ENCODE results near the gene PSTPIP1. TPM values are rescaled to one million over a fixed set of nuclear protein-coding genes. Genes with fewer than 3 reads are reported as not detected.

PSTPIP1 gene
- total and polyA plus RNA-seq, 10 donors, result 31.1 to 150 (median 84.0) TPM

DNA sequence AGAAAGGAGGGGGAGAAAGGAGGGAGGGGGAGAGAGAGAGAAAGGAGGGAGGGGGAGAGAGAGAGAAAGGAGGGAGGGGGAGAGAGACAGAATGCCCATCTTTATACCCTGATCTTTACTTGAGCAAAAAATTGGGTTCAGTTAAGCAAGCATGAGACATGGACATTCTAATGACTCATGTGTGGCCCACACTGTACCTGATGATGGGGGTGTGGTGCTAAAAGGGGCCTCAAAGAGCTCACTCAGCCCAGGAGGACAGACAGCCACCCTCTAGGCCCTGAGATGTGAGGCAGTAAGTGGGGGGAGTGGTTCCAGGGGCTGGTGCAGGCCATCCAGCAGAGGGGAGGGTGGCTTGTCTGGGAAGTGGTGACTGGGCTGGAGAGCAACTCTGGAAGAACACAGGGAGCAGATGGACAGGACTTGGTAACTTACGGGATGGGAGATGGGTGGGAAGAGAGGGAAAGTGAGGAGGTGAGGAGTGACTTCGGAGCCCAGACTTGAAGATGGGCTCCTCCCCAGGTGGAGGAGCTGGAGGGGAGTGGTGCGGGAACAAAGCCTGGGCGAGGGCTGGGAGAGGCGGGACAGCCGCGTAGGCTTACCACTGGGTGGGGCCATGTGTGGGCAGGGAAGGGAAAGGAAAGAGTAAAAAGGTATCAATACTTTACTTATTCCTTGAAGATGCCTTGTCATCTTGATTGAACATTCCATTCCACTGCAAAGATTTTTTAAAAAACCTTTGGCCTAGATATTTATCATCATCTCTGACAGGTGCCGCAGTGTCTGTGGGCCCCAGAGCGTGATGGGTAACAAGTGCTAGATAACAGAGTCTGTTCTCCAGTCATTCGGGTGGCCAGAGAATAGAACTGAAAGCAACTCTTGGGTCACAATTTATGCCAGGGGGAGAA lies 43.6 kb downstream of the PSTPIP1 start:
- Histone ChIP-seq H3K9me3 (no peaks in the 10 kb centered on the region), H3K27ac (no peak overlapping the region), H3K27me3 (replicated peaks in 1 of 7) (no peaks in the 10 kb centered on the region), H3K4me1 (peaks cover 0 to 18% (median 6%) of the 10 kb centered on the region in 6 donors), H3K4me3 (no peak overlapping the region), H3K36me3 (peaks cover 3 to 67% (median 36%) of the 10 kb centered on the region in 6 donors)
- intact Hi-C loops (cut with DNase I; ENCODE audit: low total_unique reads), result no loop called here
- TF ChIP-seq POLR2A (IDR thresholded peaks at IDR 0.05) (no peak), POLR2AphosphoS5 (IDR thresholded peaks at IDR 0.05) (peak in 2 of 3 donors; percentile 27 to 35)
- 87 to 95% (median 93%) methylated on average over 8 to 10 of the region's 10 CpGs; no CpG with 5 or more reads in 2 of the 5 donors for WGBS, 5 donors
- DNase-seq, result no peak

- 68 to 80% (median 79%) methylated on average over 4 to 5 of the region's 5 CpGs; no CpG with 5 or more reads in 2 of the 5 donors for whole genome bisulfite sequencing, 5 donors
- no peak for DNase-seq
- peaks cover 3 to 67% (median 34%) of the 10 kb centered on the region in 6 donors for H3K36me3 ChIP-seq
- no peak overlapping the region for H3K4me3 ChIP-seq
- no peaks in the 10 kb centered on the region for H3K27me3 ChIP-seq (replicated peaks in 1 of 7)
- no peak overlapping the region for H3K27ac ChIP-seq
- H3K9me3 ChIP-seq, result no peaks in the 10 kb centered on the region
- H3K4me1 ChIP-seq, result peaks cover 0 to 23% (median 8%) of the 10 kb centered on the region in 6 donors
- intact Hi-C loops (cut with DNase I; ENCODE audit: low total_unique reads), result no loop called here
- TF ChIP-seq POLR2AphosphoS5 (IDR thresholded peaks at IDR 0.05), result no peak
- TF ChIP-seq, protein P1, sequence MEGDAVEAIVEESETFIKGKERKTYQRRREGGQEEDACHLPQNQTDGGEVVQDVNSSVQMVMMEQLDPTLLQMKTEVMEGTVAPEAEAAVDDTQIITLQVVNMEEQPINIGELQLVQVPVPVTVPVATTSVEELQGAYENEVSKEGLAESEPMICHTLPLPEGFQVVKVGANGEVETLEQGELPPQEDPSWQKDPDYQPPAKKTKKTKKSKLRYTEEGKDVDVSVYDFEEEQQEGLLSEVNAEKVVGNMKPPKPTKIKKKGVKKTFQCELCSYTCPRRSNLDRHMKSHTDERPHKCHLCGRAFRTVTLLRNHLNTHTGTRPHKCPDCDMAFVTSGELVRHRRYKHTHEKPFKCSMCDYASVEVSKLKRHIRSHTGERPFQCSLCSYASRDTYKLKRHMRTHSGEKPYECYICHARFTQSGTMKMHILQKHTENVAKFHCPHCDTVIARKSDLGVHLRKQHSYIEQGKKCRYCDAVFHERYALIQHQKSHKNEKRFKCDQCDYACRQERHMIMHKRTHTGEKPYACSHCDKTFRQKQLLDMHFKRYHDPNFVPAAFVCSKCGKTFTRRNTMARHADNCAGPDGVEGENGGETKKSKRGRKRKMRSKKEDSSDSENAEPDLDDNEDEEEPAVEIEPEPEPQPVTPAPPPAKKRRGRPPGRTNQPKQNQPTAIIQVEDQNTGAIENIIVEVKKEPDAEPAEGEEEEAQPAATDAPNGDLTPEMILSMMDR (IDR thresholded peaks at IDR 0.05 in 8 of 11, conservative IDR thresholded peaks at IDR 0.05 in 3 of 11), result no peak
- no peak for TF ChIP-seq POLR2A (IDR thresholded peaks at IDR 0.05)
Measured at GRCh38 chr15:77039217-77039533, 44.2 kb downstream of the PSTPIP1 start.

GRCh38 chr15:77039848-77040247 lies 44.9 kb downstream of the PSTPIP1 start:
- H3K9me3 ChIP-seq, result no peaks in the 10 kb centered on the region
- no peak overlapping the region for H3K27ac ChIP-seq
- TF ChIP-seq POLR2A (IDR thresholded peaks at IDR 0.05), result no peak
- no peak for TF ChIP-seq POLR2AphosphoS5 (IDR thresholded peaks at IDR 0.05)
- H3K4me3 ChIP-seq, result no peak overlapping the region
- H3K4me1 ChIP-seq, result peaks cover 0 to 27% (median 8%) of the 10 kb centered on the region in 6 donors
- 95 to 96% (median 96%) methylated on average over 5 to 8 of the region's 8 CpGs; no CpG with 5 or more reads in 2 of the 5 donors for WGBS, 5 donors
- intact Hi-C loops (cut with DNase I; ENCODE audit: low total_unique reads), result no loop called here
- no peak for DNase-seq
- peaks cover 3 to 67% (median 37%) of the 10 kb centered on the region in 6 donors for H3K36me3 ChIP-seq
- H3K27me3 ChIP-seq (replicated peaks in 1 of 7), result no peaks in the 10 kb centered on the region

DNA sequence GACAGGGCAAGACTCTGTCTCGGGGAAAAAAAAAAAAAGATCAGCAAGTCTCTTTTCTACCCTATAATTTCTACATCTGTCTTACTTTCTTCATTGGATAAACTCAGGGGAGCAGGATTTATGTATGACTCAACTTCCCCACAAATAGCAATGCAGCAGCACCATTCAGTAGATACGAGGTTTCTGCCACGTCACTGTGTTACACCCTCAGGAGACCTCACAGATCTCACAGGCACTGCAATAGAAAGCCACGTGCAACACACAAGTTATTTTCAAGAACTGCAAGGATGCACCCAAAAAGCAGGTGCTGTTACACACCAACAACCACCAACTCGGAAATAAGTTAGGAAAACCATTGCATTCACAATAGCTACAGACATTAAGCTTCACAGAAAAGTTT lies 45.7 kb downstream of the PSTPIP1 start:
- Histone ChIP-seq H3K36me3 (peaks cover 3 to 67% (median 37%) of the 10 kb centered on the region in 6 donors), H3K4me1 (peaks cover 0 to 30% (median 6%) of the 10 kb centered on the region in 6 donors), H3K9me3 (no peaks in the 10 kb centered on the region), H3K4me3 (no peak overlapping the region), H3K27ac (peak overlapping the region in 1 of 8 donors; percentile 1), H3K27me3 (replicated peaks in 1 of 7) (no peaks in the 10 kb centered on the region)
- 67 to 83% (median 75%) methylated on average over 5 of the region's 5 CpGs for WGBS, 5 donors
- intact Hi-C loops (cut with DNase I; ENCODE audit: low total_unique reads), result no loop called here
- no peak for DNase-seq
- peak in 1 of 3 donors; percentile 11 for TF ChIP-seq POLR2AphosphoS5 (IDR thresholded peaks at IDR 0.05)
- TF ChIP-seq, protein P1 (IDR thresholded peaks at IDR 0.05 in 8 of 11, conservative IDR thresholded peaks at IDR 0.05 in 3 of 11), result no peak

All from spleen (tissue), 11 donors.